C4-2B (cell line): ENCODE data around the gene DGKD.

Experiments
- ZFX ChIP-seq: fragments of 450-650 bp; IDR thresholded peaks from 2 replicates; pipeline ENCODE4 v1.6.1; 2017
- TF ChIP-seq, protein P1 (sequence below): fragments of 450-650 bp; conservative IDR thresholded peaks from 2 replicates; pipeline ENCODE4 v1.5.1; 2017; ENCODE audit warnings: mild to moderate bottlenecking

- TF ChIP-seq, protein P1, sequence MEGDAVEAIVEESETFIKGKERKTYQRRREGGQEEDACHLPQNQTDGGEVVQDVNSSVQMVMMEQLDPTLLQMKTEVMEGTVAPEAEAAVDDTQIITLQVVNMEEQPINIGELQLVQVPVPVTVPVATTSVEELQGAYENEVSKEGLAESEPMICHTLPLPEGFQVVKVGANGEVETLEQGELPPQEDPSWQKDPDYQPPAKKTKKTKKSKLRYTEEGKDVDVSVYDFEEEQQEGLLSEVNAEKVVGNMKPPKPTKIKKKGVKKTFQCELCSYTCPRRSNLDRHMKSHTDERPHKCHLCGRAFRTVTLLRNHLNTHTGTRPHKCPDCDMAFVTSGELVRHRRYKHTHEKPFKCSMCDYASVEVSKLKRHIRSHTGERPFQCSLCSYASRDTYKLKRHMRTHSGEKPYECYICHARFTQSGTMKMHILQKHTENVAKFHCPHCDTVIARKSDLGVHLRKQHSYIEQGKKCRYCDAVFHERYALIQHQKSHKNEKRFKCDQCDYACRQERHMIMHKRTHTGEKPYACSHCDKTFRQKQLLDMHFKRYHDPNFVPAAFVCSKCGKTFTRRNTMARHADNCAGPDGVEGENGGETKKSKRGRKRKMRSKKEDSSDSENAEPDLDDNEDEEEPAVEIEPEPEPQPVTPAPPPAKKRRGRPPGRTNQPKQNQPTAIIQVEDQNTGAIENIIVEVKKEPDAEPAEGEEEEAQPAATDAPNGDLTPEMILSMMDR, result no peak
- no peak for TF ChIP-seq ZFX
Observed at GRCh38 chr2:233453916-233454315, 99.6 kb downstream of the DGKD start.
